HUES64 (cell line): ENCODE data around the gene COL4A2.

Source experiments
- H3K27ac ChIP-seq: 2 replicates; pipeline ENCODE4 v1.7.0; 2013; ENCODE audit warnings: low read depth, low read length, inconsistent platforms
- H3K27me3 ChIP-seq: 2 replicates; pipeline ENCODE4 v1.6.1; 2013; ENCODE audit warnings: mild to moderate bottlenecking, low read length; ENCODE audit not compliant: insufficient read depth
- H3K36me3 ChIP-seq: 2 replicates; pipeline ENCODE4 v1.6.1; 2013; ENCODE audit warnings: mild to moderate bottlenecking, low read length; ENCODE audit not compliant: insufficient read depth
- H3K4me1 ChIP-seq: 2 replicates; pipeline ENCODE4 v1.6.1; 2013; ENCODE audit warnings: mild to moderate bottlenecking, low read length, moderate library complexity; ENCODE audit not compliant: insufficient read depth
- H3K4me3 ChIP-seq: 2 replicates; pipeline ENCODE4 v1.5.1; 2013; ENCODE audit warnings: mild to moderate bottlenecking, low read length, moderate library complexity
- H3K9ac ChIP-seq: 2 replicates; pipeline ENCODE4 v1.6.1; 2013; ENCODE audit warnings: mild to moderate bottlenecking, low read depth, low read length
- H3K9me3 ChIP-seq: 2 replicates; pipeline ENCODE4 v1.6.1; 2013; ENCODE audit warnings: low read depth, low read length; ENCODE audit not compliant: insufficient read depth
- WGBS: fragments of 150-250, 120-280 bp; methylation state at CpG from one replicate; pipeline ENCODE4 v1.1.7; 2013; ENCODE audit warnings: missing lambda C conversion rate; 5-methylcytosine and 5-hydroxymethylcytosine counted together

The COL4A2 gene

GRCh38 chr13:110302997-110303396, 4.1 kb upstream of the COL4A2 start:
- WGBS: 81% methylated on average over 2 of the region's 2 CpGs
- Histone ChIP-seq H3K9ac (no peak overlapping the region), H3K27me3 (peaks cover 16% of the 10 kb centered on the region), H3K27ac (no peak overlapping the region), H3K9me3 (no peaks in the 10 kb centered on the region), H3K36me3 (no peaks in the 10 kb centered on the region), H3K4me3 (no peak overlapping the region), H3K4me1 (peaks cover 29% of the 10 kb centered on the region)

DNA sequence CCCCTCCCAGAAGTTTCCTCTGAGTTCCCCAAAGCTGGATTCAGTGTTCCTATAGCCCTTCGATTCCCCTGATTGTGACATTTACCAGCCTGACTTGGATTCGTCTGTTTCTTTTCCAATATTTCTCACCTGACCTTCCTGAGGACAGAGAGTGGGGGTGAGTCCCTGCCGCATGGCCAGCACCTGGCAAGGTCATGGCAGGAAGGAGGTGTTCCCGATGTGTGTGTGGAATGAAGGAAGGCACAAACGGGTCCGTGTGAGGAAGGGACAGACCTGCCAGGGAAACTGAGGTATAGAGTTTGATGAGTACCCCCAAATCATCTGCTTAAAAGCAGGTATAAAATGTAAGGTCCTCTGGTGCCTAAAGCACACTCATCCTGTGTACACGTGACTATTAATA, 3.4 kb upstream of the COL4A2 start:
- Histone ChIP-seq H3K36me3 (no peaks in the 10 kb centered on the region), H3K27ac (no peak overlapping the region), H3K4me3 (no peak overlapping the region), H3K4me1 (peaks cover 24% of the 10 kb centered on the region), H3K9ac (no peak overlapping the region), H3K27me3 (peaks cover 20% of the 10 kb centered on the region), H3K9me3 (no peaks in the 10 kb centered on the region)
- 92% methylated on average over 7 of the region's 7 CpGs for WGBS

GRCh38 chr13:110304256-110304655, 2.8 kb upstream of the COL4A2 start:
- Histone ChIP-seq H3K36me3 (peaks cover under 1% of the 10 kb centered on the region; the same call in 1 of the 2 replicates), H3K9me3 (no peaks in the 10 kb centered on the region), H3K4me3 (no peak overlapping the region), H3K4me1 (peaks cover 23% of the 10 kb centered on the region), H3K27ac (no peak overlapping the region), H3K27me3 (peaks cover 20% of the 10 kb centered on the region), H3K9ac (no peak overlapping the region)
- 84% methylated on average over 3 of the region's 4 CpGs for WGBS

DNA sequence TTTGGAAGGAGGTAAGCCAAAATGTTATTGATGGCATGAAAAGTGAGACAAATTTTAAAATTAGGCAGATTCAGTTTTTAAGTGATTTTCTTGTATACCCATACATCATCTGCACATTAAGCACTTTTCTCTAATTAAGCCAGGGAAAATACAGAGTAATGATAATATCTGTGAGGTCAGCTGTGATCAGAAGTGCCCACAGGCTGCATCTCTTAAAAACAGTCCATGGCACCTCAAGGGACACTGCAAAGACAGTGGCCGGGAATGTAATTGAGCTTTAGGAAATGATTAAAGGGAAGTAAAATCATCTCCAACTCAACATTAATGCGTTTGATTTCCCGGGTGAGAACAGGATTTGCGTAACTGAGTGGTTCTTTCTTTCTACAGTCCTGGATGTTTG, 2.1 kb upstream of the COL4A2 start:
- 90% methylated on average over 4 of the region's 4 CpGs for WGBS
- H3K27ac ChIP-seq: no peak overlapping the region
- peak overlapping the region; percentile 75; the same call in 1 of the 2 replicates for H3K4me3 ChIP-seq
- H3K9me3 ChIP-seq: no peaks in the 10 kb centered on the region
- H3K9ac ChIP-seq: no peak overlapping the region
- H3K27me3 ChIP-seq: peaks cover 20% of the 10 kb centered on the region
- H3K4me1 ChIP-seq: peaks cover 21% of the 10 kb centered on the region
- peaks cover 4% of the 10 kb centered on the region; the same call in 1 of the 2 replicates for H3K36me3 ChIP-seq

- H3K9me3 ChIP-seq: no peaks in the 10 kb centered on the region
- H3K27ac ChIP-seq: no peak overlapping the region
- peaks cover 21% of the 10 kb centered on the region for H3K4me1 ChIP-seq
- no peak overlapping the region for H3K9ac ChIP-seq
- peaks cover 20% of the 10 kb centered on the region for H3K27me3 ChIP-seq
- peaks cover 7% of the 10 kb centered on the region; the same call in 1 of the 2 replicates for H3K36me3 ChIP-seq
- WGBS: 65% methylated on average over 2 of the region's 2 CpGs
- peak overlapping the region; percentile 75 for H3K4me3 ChIP-seq
Observed at GRCh38 chr13:110305544-110305943, 1.5 kb upstream of the COL4A2 start.

DNA sequence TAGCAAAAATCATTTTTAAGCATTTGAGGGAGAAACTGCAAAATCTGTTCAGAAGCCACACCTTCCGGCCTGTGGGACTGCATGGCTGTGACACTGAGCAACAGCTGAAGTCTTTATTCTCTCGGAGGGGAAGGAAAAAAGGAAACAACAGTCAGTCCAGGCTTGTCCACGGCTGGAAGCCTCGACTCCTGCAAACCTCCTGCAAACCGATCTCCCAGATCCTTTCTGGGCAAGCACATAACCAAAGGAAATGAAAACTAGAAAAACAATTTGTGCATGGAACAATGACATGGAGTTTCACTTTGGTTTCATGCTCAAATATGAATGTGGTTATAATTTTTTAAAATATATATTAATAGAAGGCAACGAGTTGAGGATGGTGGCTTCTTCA, 1.1 kb upstream of the COL4A2 start:
- Histone ChIP-seq H3K27me3 (peaks cover 20% of the 10 kb centered on the region), H3K4me3 (peak overlapping the region; percentile 75), H3K36me3 (peaks cover 10% of the 10 kb centered on the region; the same call in 1 of the 2 replicates), H3K9ac (peak overlapping the region; percentile 91; the same call in 1 of the 2 replicates), H3K4me1 (peaks cover 21% of the 10 kb centered on the region), H3K27ac (no peak overlapping the region), H3K9me3 (no peaks in the 10 kb centered on the region)
- 16% methylated on average over 6 of the region's 6 CpGs for WGBS

- Histone ChIP-seq H3K36me3 (peaks cover 14% of the 10 kb centered on the region; the same call in 1 of the 2 replicates), H3K27ac (peak overlapping the region; percentile 64), H3K9ac (peak overlapping the region; percentile 91), H3K4me1 (peaks cover 18% of the 10 kb centered on the region), H3K9me3 (no peaks in the 10 kb centered on the region), H3K27me3 (peaks cover 20% of the 10 kb centered on the region), H3K4me3 (peak overlapping the region; percentile 75)
- WGBS: 1% methylated on average over 53 of the region's 53 CpGs
Observed at GRCh38 chr13:110306340-110306959, 634 bp upstream of the COL4A2 start.

- peaks cover 14% of the 10 kb centered on the region; the same call in 1 of the 2 replicates for H3K36me3 ChIP-seq
- under 1% methylated on average over 64 of the region's 64 CpGs for WGBS
- 0 out of 2 replicates have a peak overlapping the region, but pooled peaks have one; percentile 1 for H3K27ac ChIP-seq
- H3K4me1 ChIP-seq: peaks cover 18% of the 10 kb centered on the region
- H3K9me3 ChIP-seq: no peaks in the 10 kb centered on the region
- peaks cover 20% of the 10 kb centered on the region for H3K27me3 ChIP-seq
- H3K4me3 ChIP-seq: peak overlapping the region; percentile 75
- H3K9ac ChIP-seq: peak overlapping the region; percentile 91
Observed at GRCh38 chr13:110307767-110308655, 927 bp downstream of the COL4A2 start.

GRCh38 chr13:110308656-110309359, 1.7 kb downstream of the COL4A2 start:
- Histone ChIP-seq H3K9me3 (no peaks in the 10 kb centered on the region), H3K36me3 (peaks cover 14% of the 10 kb centered on the region; the same call in 1 of the 2 replicates), H3K4me3 (peak overlapping the region; percentile 75), H3K27me3 (peaks cover 20% of the 10 kb centered on the region), H3K4me1 (peaks cover 18% of the 10 kb centered on the region), H3K27ac (no peak overlapping the region), H3K9ac (peak overlapping the region; percentile 91)
- WGBS: 22% methylated on average over 31 of the region's 31 CpGs

DNA sequence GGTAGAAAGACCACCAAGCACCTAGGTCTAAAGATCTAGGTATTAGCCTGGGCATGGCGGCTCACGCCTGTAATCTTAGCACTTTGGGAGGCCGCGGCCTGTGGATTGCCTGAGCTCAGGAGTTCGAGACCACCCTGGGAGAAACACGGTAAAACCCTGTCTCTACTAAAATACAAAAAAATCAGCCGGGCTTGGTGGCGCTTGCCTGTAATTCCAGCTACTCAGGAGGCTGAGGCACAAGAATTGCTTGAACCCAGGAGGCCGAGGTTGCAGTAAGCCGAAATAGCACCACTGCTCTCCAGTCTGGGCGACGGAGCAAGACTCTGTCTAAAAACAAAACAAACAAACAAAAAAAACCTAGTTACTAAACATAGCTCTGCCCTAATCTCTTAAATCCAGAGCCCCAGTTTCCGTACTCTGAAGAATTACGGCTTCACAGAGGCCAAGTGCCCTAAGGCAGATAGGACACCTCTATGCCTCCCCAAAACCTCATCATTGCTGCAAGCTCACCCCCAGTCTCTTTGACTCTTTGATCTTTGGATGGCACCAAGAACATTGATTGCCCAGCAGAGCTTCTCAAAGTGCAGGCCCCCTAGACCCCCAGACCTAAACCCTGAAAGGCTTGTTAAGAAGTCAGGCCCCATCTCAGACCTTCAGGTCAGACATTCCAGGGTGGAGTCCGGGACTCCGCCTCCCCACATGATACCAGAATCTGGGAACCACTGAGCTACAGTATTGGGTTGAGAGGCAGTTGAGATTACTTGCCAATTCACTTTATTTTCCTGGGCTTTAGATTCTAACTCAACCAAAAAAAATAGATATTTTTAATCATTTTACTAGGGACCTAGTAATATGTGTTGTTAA, 2.8 kb downstream of the COL4A2 start:
- no peaks in the 10 kb centered on the region for H3K9me3 ChIP-seq
- H3K27ac ChIP-seq: no peak overlapping the region
- peak overlapping the region; percentile 75; the same call in 1 of the 2 replicates for H3K4me3 ChIP-seq
- peaks cover 17% of the 10 kb centered on the region for H3K4me1 ChIP-seq
- peaks cover 19% of the 10 kb centered on the region for H3K27me3 ChIP-seq
- H3K36me3 ChIP-seq: peaks cover 14% of the 10 kb centered on the region; the same call in 1 of the 2 replicates
- H3K9ac ChIP-seq: no peak overlapping the region
- 89% methylated on average over 16 of the region's 16 CpGs for WGBS
